HG03457 (cell line): ENCODE results near the gene NDUFAF3.

Source experiments
- ATAC-seq: cut with Tn5 transposase; IDR thresholded peaks from one replicate; pipeline ENCODE4 v1.9.1; 2021; ENCODE audit warnings: moderate number of reproducible peaks; ENCODE audit not compliant: unreplicated experiment

Gene NDUFAF3

DNA sequence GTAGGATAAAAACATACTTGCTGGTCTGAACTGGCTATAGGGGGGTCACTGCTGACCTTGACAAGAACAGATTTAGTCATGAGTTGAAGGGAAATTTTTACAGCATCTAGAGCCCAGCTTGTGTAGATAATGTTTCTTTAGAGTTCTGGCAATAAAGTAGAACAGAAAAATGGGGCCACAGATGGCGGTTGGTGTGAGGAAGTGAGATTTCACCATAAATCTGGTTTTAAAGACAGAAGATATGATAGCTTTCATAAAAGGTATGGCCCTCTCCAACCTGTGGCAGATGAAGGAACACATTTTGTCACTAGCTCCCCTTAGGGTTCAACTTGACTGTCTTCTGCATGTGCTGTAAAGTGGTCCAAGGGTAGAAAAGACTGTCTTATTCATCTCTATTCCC is 31.6 kb downstream of the NDUFAF3 start:
- ATAC-seq, result no peak

GRCh38 chr3:49054344-49054862 is 32.5 kb downstream of the NDUFAF3 start:
- ATAC-seq, result no peak

DNA sequence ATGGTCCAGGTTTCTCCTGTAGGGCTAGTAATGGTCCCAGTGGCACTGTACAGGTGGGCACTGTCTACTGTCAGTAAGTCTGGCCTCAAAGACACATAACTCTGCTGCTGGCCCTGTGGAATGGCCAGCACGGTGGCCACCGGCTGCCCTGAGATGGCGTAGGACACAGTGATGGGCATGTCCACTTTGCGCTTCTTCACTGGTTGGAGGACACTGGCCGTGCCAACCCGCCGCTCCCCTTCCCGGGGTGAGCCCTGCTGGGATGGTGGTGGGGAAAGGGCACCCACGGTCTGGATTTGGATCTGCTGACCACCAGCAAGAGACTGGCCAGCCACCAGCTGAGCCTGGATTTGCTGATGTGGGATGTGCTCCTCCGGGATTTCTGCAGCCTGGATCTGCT is 35.3 kb downstream of the NDUFAF3 start:
- ATAC-seq, result no peak

GRCh38 chr3:49058011-49058410 is 36.1 kb downstream of the NDUFAF3 start:
- ATAC-seq, result no peak
